ENCODE measurements around the gene ULK2.

Gene ULK2

GRCh38 chr17:19753051-19753509, 114.7 kb downstream of the ULK2 start:
- peak; percentile 51 for DNase-seq (ENCODE audit: low read depth)
- TF ChIP-seq CTCF (conservative IDR thresholded peaks at IDR 0.05; ENCODE audit: low read depth, low read length) = no peak

GRCh38 chr17:19752216-19753050, 115.3 kb downstream of the ULK2 start:
- DNase-seq (ENCODE audit: low read depth) = no peak
- no peak for TF ChIP-seq CTCF (conservative IDR thresholded peaks at IDR 0.05; ENCODE audit: low read depth, low read length)
- no peak overlapping the region for H3K4me3 ChIP-seq (ENCODE audit: low read depth, low read length)

More at GRCh38 chr17:19753051-19753509, 114.7 kb downstream of the ULK2 start:
- H3K4me3 ChIP-seq (ENCODE audit: low read depth, low read length) = no peak overlapping the region

GRCh38 chr17:19750835-19751234, 116.9 kb downstream of the ULK2 start:
- no peak for TF ChIP-seq CTCF (conservative IDR thresholded peaks at IDR 0.05; ENCODE audit: low read depth, low read length)
- no peak overlapping the region for H3K4me3 ChIP-seq (ENCODE audit: low read depth, low read length)
- DNase-seq (ENCODE audit: low read depth) = no peak

- DNase-seq (ENCODE audit: low read depth) = no peak
- TF ChIP-seq CTCF (conservative IDR thresholded peaks at IDR 0.05; ENCODE audit: low read depth, low read length) = no peak
- no peak overlapping the region for H3K4me3 ChIP-seq (ENCODE audit: low read depth, low read length)
Measured at GRCh38 chr17:19750020-19750572, 117.6 kb downstream of the ULK2 start.

GRCh38 chr17:19748807-19749193, 118.9 kb downstream of the ULK2 start:
- TF ChIP-seq CTCF (conservative IDR thresholded peaks at IDR 0.05; ENCODE audit: low read depth, low read length) = no peak
- no peak for DNase-seq (ENCODE audit: low read depth)
- no peak overlapping the region for H3K4me3 ChIP-seq (ENCODE audit: low read depth, low read length)

GRCh38 chr17:19747829-19748806, 119.6 kb downstream of the ULK2 start, which contains the start of gene ALDH3A1:
ALDH3A1 (minus strand) TSS chr17:19748298; CDS start chr17:19745129, 3,169 bp downstream.
- H3K4me3 ChIP-seq (ENCODE audit: low read depth, low read length) = no peak within 1 kb of the TSS
- TF ChIP-seq CTCF (conservative IDR thresholded peaks at IDR 0.05; ENCODE audit: low read depth, low read length) = no peak
- DNase-seq (ENCODE audit: low read depth) = no peak
